Mesodermal cell (in vitro differentiated cells): ENCODE measurements around the gene IFI30.
A peak's percentile ranks its signal among the peaks of the same experiment; 100 is the strongest.
"Not testable (repeated sequence)": the region's sequence is repeated elsewhere in the genome, so short reads cannot be mapped to it uniquely, and the experiment has no call there.

Experiments
- H3K27ac ChIP-seq: 2 replicates; pipeline ENCODE4 v1.7.0; 2013; ENCODE audit warnings: mild to moderate bottlenecking, low read depth, low read length, moderate library complexity; ENCODE audit not compliant: severe bottlenecking
- H3K36me3 ChIP-seq: 2 replicates; pipeline ENCODE4 v1.7.1; 2013; ENCODE audit warnings: mild to moderate bottlenecking, low read length, moderate library complexity; ENCODE audit not compliant: control insufficient read depth, insufficient read depth
- H3K4me1 ChIP-seq: one replicate; pipeline ENCODE4 v1.7.1; 2013; ENCODE audit warnings: mild to moderate bottlenecking, low read length; ENCODE audit not compliant: insufficient read depth, control insufficient read depth, poor library complexity, severe bottlenecking
- H3K4me3 ChIP-seq: 2 replicates; pipeline ENCODE4 v1.7.0; 2013; ENCODE audit warnings: low read length, control low read depth, mild to moderate bottlenecking; ENCODE audit not compliant: insufficient read depth, poor library complexity, severe bottlenecking; ENCODE audit errors: extremely low read depth
- H3K9me3 ChIP-seq: 2 replicates; pipeline ENCODE4 v1.7.1; 2013; ENCODE audit warnings: mild to moderate bottlenecking, low read length, moderate library complexity; ENCODE audit not compliant: control insufficient read depth
- WGBS, 2 experiments: methylation state at CpG; one replicate each; pipeline ENCODE4 v1.1.5; 2013; ENCODE audit warnings: missing lambda C conversion rate in 2 of 2; ENCODE audit not compliant: insufficient coverage in 2 of 2; 5-methylcytosine and 5-hydroxymethylcytosine counted together

IFI30 gene

GRCh38 chr19:18152442-18152816 is 21.2 kb upstream of the IFI30 start:
- H3K9me3 ChIP-seq = no peaks in the 10 kb centered on the region
- H3K4me1 ChIP-seq = peaks cover 13% of the 10 kb centered on the region
- WGBS, 2 experiments = 0% methylated on average over 22 of the region's 22 CpGs
- H3K4me3 ChIP-seq = peak overlapping the region; percentile 89
- H3K27ac ChIP-seq = peak overlapping the region; percentile 99
- H3K36me3 ChIP-seq = peaks cover 26% of the 10 kb centered on the region

DNA sequence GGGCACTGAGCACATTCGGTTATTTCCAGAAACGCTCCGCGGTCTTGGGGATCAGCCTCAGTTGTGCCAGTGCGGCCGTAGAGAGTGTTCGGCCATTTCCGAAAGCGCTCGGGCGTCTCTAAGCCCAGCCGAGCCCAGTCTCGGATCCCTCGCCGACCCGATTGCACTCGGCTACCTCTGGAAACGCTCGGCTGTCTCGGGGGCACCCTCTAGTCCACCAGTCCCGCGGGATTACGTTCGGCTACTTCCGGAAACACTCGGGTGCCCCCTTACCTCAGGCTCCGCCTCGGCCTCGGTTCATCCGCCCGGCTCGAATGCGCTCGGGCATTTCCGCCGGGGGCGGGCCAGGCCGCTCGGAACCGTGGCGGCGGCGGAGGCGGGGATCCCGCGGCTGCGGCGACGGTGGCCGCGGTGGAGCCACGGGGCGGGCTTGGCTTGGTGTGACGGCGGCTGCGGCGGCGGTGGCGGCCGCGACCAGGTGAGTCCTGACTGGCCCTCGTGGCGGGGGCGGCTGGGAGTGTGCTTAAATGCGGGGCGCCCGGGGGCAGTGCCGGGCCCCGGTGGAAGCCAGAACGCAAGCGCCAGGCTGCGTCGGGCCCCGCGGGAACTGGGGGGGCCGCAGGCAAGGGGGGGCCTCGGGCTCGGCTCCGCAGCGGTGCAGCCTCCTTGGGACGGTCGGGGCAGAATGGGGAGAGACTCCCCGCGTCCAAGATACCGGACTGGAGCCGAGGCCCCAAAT is 20.6 kb upstream of the IFI30 start, which contains the start of gene PIK3R2:
TSS of gene PIK3R2 (plus strand) at position 347 of the 739 bp plus-strand sequence. CDS start 2,717 bp downstream, outside the sequence.
- Histone ChIP-seq H3K4me1 (peaks cover 13% of the 10 kb centered on the region), H3K36me3 (peaks cover 27% of the 10 kb centered on the region), H3K4me3 (peak within 1 kb of the TSS; percentile 89), H3K9me3 (no peaks in the 10 kb centered on the region), H3K27ac (peak within 1 kb of the TSS; percentile 99)
- WGBS, 2 experiments = 1% methylated on average over 61 to 85 of the region's 86 CpGs

DNA sequence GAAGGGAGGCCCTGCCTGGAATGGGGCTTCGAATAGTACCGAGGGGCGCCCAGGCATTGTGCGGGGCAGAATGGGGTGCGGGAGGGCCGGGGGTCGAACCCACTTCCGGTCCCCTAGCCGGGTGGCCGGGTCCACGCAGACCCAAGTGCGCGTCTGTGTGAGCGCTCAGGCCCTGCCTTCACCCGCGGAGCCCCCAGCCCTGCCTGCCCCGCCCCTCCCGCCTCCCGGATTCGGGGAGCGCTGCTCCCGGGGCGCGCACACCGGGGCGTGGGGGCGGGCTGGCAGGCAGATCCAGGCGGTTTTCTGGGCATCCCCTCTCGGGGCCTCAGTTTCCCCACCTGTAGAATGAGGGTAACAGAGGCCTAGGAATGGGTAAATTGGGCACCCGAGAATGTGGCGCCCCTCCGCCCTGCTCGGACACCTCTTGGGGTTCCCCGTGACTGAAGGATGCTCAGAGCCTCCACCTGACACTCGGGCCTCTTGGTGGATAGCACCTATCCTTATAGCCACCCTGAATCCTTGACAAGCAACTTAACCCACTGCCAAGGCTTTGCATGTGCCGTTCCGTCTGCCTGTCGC is 20.0 kb upstream of the IFI30 start:
- Histone ChIP-seq H3K27ac (peak overlapping the region; percentile 23), H3K4me3 (peak overlapping the region; percentile 89), H3K4me1 (peaks cover 13% of the 10 kb centered on the region), H3K9me3 (no peaks in the 10 kb centered on the region), H3K36me3 (peaks cover 31% of the 10 kb centered on the region)
- WGBS, 2 experiments = 4 to 5% methylated on average over 29 to 30 of the region's 38 CpGs

DNA sequence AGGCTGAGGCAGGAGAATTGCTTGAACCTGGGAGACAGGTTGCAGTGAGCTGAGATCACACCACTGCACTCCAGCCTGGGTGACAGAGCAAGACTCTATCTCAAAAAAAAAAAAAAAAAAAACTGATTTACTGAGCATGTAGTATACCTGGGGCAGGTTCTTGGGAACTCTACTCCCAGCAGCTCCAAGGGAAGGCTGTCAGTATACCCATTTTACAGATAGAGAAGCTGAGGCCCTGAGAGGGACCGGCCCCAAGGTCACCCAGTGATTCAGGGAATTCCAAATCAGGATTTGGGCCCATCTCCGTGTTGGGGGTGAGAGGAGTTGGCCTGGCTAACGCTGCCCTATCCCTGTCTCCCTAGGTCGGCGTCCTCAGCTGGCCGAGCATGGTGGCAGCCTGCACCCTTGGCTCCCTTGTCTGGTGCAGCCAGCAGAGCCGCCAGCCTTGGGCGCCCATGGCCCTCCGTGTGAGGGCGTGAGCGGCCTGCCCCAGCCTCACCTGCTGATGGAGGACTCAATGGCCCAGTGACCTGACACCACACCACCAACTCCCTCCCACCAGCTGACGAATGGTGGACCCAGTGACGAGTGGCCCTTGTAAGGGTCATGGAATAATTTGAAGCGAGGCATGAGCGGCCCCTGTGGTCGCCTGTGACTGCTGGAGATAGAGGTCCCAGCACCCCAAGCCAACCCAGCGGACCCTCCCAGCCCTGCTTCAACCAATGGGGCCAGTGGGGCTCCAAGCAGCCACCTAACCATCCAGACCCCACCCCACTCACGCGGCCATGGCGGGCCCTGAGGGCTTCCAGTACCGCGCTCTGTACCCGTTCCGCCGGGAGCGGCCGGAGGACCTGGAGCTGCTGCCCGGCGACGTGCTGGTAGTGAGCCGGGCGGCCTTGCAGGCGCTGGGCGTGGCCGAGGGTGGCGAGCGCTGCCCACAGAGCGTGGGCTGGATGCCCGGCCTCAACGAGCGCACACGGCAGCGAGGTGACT is 18.2 kb upstream of the IFI30 start:
- WGBS, 2 experiments = 98 to 99% methylated on average over 20 to 41 of the region's 43 CpGs
- Histone ChIP-seq H3K4me1 (peaks cover 13% of the 10 kb centered on the region), H3K27ac (no peak overlapping the region), H3K4me3 (no peak overlapping the region), H3K36me3 (peaks cover 33% of the 10 kb centered on the region), H3K9me3 (no peaks in the 10 kb centered on the region)

- no peak overlapping the region for H3K27ac ChIP-seq
- H3K9me3 ChIP-seq = no peaks in the 10 kb centered on the region
- H3K36me3 ChIP-seq = peaks cover 37% of the 10 kb centered on the region
- peaks cover 13% of the 10 kb centered on the region for H3K4me1 ChIP-seq
- H3K4me3 ChIP-seq = no peak overlapping the region
- WGBS, 2 experiments = 97 to 100% methylated on average over 4 of the region's 6 CpGs
Measured at GRCh38 chr19:18156268-18156667, 17.3 kb upstream of the IFI30 start.

DNA sequence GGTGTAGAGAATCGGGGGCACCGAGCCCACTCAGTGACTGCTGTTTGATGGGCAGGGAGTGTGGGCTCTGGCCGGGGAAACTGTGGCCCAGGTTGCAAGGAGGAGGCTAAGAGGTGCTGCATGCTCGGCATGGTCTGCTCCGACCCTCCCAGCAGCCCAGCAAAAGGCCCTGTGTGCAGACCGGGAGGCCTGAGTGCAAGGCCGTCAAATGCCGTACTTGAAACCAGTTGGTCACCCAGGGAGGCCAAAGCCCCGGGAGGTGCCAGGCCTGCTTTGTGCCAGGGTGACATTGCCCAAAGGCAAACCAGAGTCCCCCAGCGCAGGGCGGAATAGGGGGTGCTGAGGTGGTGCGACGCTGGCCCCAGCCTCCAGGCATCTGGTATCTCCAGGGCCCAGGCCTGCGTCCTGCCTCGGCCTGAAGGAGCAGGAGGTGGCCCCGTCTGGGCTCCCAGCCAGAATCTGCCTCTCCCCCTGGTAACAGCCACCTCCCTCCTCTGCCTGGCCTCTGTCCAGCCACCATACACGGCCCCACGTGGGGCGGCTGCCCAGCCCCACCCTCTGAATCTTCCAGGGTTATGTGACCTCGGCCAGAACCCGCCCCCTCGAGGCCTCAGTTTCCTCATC is 16.7 kb upstream of the IFI30 start:
- Histone ChIP-seq H3K4me3 (no peak overlapping the region), H3K27ac (no peak overlapping the region), H3K36me3 (peaks cover 42% of the 10 kb centered on the region), H3K4me1 (peaks cover 10% of the 10 kb centered on the region), H3K9me3 (no peaks in the 10 kb centered on the region)
- 93 to 95% methylated on average over 19 to 20 of the region's 22 CpGs for WGBS, 2 experiments

DNA sequence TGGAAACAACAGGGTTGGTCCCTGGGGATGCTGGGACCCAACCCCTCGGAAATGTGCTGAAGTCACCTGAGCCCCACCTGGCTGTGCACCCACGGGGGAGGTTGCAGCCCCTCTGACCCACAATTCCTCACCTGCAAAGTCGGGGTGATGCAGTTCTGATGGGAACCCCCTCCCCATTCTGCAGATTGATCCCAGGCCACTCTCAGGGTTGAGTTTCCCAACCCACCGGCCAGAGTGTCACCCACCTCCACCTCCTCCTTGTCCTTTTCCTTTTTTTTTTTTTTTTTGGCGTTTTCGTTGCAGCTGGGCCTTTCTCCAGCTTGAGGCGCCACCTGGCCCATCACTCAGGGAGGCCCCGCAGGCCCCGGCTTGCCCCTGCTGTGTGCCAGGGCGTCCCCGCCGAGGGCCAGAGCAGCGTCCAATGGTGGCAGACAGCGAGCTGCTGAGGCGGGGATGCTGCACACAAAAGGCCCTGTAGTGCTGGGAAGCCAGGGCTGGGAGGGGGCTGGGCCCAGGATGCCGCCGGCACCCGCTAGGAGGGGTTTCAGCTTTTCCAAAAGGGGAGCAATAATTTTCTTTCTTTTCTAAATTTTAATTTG is 16.0 kb upstream of the IFI30 start:
- Histone ChIP-seq H3K9me3 (no peaks in the 10 kb centered on the region), H3K27ac (no peak overlapping the region), H3K4me3 (no peak overlapping the region), H3K36me3 (peaks cover 47% of the 10 kb centered on the region), H3K4me1 (peaks cover 10% of the 10 kb centered on the region)
- 68 to 78% methylated on average over 9 to 10 of the region's 18 CpGs for whole genome bisulfite sequencing, 2 experiments

DNA sequence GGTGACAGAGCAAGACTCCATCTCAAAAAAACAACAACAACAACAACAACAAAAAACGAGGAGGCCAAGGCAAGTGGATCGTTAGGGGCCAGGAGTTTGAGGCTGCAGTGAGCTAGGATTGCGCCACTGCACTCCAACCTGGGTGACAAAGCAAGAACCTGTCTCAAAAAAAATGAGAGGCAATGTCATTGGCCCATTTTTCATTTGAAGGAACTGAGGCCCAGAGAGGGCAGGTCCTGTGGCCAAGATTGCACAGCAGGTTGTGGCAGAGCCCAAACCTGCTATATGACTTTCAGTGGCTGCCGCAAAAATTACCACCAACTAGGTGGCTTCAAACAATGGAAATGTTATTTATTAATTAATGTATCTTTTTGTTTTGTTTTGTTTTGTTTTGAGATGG is 15.1 kb upstream of the IFI30 start:
- peaks cover 56% of the 10 kb centered on the region for H3K36me3 ChIP-seq
- WGBS, 2 experiments = 83 to 91% methylated on average over 3 of the region's 4 CpGs
- no peak overlapping the region for H3K27ac ChIP-seq

DNA sequence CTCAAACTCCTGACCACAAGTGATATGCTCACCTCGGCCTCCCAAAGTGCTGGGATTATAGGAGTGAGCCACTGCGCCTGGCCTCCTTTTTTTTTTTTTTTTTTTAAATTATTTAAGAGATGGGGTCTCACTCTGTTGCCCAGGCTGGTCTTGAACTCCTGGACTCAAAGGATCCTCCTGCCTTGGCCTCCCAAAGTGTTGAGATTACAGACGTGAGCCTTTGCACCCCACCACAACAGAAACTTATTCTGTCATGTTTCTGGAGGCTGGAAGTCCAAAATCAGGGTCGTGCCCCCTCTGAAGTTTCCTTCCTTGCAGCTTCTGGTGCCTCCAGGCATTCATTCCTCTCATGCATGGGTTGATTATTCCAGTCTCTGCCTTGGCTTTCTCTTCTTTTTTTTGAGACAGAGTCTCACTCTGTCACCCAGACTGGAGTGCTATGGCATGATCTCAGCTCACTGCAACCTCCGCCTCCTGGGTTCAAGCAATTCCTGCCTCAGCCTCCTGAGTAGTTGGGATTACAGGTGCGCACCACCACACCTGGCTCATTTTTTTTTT is 14.5 kb upstream of the IFI30 start:
- not testable (repeated sequence) for H3K4me1 ChIP-seq, H3K9me3 ChIP-seq, H3K4me3 ChIP-seq, H3K27ac ChIP-seq
- WGBS, 2 experiments = 88 to 91% methylated on average over 3 of the region's 6 CpGs
- H3K36me3 ChIP-seq = peaks cover 62% of the 10 kb centered on the region

More for the DNA sequence above, 15.1 kb upstream of the IFI30 start:
- H3K9me3 ChIP-seq = no peaks in the 10 kb centered on the region
- H3K4me3 ChIP-seq = no peak overlapping the region
- H3K4me1 ChIP-seq = peaks cover 10% of the 10 kb centered on the region

- Histone ChIP-seq H3K27ac (no peak overlapping the region), H3K4me3 (no peak overlapping the region), H3K4me1 (no peaks in the 10 kb centered on the region), H3K36me3 (peaks cover 65% of the 10 kb centered on the region), H3K9me3 (no peaks in the 10 kb centered on the region)
- WGBS, 2 experiments = 96 to 98% methylated on average over 6 to 9 of the region's 10 CpGs
Measured at GRCh38 chr19:18159810-18160209, 13.8 kb upstream of the IFI30 start.
